HG03095 (cell line): ENCODE results near the gene ALDOB.
A peak's percentile ranks its signal among the peaks of the same experiment; 100 is the strongest.

Source experiments
- ATAC-seq: cut with Tn5 transposase; IDR thresholded peaks from one replicate; pipeline ENCODE4 v1.9.1; 2021; ENCODE audit warnings: moderate library complexity; ENCODE audit not compliant: unreplicated experiment

The ALDOB gene

DNA sequence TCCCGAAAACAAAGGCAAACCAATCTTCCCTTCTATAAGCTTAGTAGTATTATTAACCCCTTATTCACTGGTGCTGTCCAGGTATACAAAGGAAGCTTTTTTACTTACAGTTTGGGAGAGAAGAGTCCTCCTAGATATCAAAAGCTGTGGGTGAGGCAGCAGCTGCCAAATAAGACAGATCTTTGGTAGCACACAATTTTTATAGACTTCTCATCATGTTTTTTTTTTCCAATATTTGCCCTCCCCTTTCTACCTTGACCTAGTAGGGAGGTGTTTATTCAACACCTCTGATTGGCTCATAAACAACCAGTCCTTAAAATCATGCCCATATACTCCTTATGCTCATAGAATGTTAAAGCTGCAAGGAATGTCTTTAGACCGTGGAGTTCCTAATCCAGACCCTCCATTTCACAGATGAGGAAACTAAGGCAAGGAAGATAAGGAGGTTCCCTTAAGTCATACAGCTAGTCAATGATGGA lies at the start of gene ALDOB:
TSS of gene ALDOB (minus strand) at position 174 of the 479 bp plus-strand sequence. CDS start 4,887 bp downstream, outside the sequence.
- ATAC-seq, result no peak

DNA sequence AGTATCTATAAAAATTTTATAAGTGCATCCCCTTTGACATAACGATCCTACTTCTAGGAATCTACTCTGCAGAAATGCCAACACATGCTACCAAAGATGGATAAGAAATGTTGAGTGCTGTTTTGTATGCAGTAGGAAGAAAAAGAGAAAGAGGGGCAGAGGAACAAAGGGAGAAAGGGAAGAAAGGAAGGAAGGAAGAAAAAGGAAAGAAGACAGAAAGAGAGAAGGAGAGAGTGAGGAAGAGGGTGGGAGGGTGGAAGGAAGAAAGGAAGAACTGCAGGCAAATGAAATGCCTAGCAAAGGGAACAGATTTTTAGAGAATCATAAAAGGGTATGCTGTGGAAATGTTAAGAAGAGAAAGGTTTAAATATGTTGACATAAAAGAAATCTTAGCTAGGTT lies 48.5 kb upstream of the ALDOB start:
- no peak for ATAC-seq

DNA sequence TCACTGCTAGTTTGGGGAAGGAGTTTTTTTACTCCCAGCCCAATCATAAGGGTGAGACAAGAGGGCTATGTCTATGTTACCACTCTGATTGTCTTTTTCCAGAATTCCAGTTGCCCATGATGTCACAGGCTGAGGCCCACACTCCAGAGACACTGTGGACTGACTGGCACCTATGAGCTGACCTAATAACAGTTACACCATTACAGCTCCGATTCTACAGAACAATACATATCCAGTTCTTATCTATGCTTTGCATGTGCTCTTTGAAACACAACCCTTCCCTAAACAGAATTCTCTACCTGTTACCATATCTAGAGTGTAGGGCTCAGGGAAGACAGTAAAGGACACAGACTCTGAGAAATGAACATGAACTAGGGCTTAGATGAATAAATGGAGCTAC lies 45.7 kb upstream of the ALDOB start:
- ATAC-seq, result no peak

DNA sequence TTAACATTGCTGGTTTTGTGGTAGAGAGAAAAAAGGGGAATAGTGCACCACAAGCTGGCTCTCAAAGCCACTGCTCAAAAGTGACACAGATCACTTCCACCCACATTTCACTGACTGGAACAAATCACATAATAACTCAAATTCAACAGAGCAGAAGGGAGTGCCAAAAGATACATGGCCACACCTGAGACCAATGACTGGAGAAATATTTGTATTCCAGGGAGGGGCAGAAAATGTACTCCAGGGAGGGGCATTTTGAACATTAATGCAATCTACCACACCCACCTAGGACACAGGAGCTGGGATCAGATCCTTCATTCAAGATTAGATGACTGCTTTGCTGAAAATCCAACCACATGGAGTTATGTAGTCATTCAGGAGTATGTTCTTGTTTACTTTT lies 44.8 kb upstream of the ALDOB start:
- no peak for ATAC-seq

DNA sequence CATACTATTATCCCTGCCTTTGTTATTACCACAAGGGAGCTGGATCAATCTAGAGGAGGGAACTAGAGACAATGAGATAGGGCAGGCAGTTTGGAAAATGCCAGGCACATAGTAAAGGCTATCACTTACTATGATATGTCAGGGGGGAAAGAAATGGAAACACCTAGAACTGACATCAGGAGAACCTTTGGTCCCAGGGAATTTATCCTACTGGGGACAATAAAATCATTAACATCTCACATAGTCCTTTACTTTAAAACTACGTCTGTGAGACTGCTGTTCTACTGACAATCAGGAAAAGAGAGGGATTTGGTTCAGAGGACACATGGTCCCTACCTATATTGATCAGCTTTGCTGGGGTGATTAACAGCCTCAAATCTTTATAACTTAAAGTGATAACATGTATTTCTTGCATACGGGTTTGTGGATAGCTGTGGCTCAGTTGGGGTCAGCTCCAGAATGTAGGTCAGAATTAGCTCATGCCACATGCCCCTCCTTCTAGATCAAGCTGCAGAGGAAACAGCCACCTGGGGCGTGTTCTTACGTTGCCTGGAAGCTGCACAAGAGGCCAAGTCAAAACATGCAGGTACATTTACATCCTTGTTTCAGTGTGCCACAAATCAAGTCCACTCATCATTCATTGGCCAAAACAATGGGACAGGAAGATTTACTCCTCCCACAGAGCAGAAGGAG lies 43.9 kb upstream of the ALDOB start:
- ATAC-seq, result no peak

GRCh38 chr9:101478906-101479305 lies 43.3 kb upstream of the ALDOB start:
- ATAC-seq, result no peak

GRCh38 chr9:101478444-101478843 lies 42.9 kb upstream of the ALDOB start:
- no peak for ATAC-seq

DNA sequence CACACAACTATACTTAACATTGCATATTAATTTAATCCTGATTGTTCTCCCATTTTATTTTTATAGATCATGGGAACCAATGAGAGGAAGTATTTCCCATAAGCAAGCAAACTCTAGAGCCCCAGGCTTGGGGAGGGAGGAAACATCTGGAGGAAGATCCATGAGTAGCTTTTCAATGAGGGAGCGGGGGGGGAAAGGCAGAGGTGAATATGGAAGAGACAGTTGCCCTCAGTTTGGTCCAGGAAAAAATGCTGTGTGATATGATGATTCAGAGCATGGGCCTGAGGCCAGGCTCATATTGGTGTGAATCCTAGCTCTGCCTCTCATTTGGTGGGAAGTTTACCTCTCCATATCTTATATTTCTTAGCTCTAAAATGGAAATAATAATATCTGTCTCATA lies 42.2 kb upstream of the ALDOB start:
- ATAC-seq, result no peak

DNA sequence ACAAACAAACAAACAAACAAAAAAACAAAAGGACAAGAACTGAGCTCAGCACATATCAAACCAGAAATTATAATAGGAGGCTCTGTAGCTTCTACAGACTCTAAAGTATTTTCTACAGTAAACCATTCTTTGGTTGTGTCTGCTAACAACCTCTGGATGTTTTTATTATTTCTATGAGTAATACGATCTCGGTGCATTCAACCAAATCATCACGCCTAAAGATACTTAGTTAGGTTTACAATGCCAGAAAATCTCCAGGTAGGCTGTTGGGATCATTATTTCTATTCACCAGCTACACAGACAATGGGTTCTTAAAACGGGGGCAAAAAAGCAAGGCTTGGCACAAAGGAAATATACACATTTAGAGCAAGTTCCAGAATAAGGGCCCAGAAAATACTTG lies 41.6 kb upstream of the ALDOB start:
- no peak for ATAC-seq

DNA sequence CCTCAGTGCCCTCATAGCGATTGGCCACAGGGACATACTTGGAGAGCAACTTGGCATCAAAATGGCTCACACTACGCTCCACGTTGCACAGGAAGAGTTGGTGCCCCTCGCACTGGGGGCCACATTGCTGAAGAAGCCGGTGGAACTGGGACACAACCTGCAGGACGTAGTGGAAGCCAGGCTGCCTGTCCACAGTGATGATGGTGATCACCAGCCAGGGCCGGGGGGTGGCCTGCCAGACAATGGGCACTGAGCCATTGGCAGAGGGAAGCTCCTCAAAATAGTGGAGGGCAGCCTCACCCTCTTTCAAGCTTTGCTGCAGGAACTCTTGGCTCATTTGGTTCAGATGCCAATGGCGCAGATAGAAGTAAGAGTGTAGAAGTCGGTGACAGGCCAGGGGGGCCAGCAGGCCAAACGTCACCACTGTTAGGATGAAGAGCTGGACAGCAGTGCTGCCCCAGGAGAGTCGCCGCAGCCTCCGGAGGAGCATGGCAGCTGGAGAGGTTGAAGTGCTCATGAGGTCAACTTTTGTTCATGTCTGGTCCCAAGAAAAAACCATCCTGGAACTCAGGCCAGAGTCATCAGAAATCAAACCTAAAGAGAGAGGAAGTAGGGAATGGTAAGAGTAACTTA lies 41.1 kb upstream of the ALDOB start:
- ATAC-seq, result no peak

DNA sequence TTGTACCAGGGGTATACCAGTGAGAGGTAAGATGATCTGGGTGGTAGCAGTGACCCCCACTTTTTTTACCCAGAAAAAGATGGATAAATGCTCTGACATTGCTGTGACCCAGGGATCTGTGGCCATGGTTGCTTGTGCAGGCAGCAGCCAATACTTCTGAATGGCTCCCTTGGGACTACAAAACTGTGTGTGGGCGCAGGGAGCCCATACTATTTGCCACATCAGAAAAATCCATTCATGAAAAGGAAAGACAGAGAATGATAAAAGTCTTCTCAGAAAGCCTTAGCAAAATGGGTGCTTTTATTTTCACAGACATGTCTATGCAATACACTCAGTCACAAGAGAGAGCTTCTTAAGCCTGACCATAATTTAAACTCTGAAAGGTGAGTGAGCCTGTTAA lies 37.3 kb upstream of the ALDOB start:
- no peak for ATAC-seq

DNA sequence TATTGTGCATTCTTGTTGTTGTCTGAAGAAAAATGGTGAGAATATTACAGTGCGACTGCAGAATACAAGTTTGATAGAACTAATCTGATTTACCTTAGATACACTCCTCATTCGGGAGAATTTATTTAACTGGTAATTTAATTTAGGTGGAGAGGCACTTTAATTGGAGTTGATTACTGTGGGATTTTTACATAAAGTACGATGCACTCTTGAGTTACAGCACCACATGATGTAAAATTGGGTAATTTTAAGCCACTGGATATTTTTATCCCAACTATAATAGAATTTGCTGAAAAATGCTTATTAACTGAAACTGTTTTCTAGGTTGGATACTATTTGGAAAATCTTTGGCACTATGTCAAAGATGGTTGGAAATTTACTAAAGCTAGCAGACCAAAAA lies 35.4 kb upstream of the ALDOB start:
- no peak for ATAC-seq

DNA sequence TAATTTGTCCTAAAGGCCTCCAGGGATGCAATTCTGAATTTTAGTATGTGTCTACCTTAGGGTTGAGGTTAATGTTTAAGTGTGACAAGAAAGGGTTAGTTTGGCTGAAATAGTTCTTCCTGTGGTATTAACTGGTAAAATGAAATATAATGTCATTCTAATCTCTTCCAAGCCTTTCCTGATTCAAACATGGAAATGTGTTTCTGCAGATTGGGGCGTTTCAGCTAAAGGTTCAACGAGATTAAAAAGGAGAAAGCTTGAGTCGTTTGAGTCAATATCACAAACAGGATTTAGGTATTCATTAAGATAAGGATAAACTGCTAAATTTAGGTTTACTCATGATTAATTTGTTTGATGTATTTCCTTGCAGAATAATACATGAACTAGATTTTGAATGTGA lies 34.4 kb upstream of the ALDOB start:
- ATAC-seq, result no peak

GRCh38 chr9:101469026-101469425 lies 33.5 kb upstream of the ALDOB start:
- ATAC-seq, result no peak

DNA sequence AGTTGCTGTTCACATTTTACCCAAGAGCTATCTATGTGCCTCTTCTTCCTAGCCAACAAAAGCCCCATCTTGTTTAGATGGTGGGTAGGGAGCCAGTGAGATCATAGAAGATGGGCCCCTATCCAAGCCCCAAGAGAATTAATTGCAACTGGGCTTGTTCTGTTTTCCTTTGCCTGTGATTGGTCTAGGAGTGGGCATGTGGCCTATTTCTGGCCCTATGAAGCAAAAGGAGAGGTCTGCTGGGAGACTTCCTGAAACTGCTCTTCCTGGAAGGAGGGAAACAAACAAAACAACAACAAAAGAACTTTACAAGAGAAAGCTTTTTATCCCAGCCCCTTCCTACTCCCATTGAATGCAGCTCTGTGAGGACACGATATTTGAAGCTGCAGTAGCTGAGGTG lies 32.5 kb upstream of the ALDOB start:
- no peak for ATAC-seq

GRCh38 chr9:101467690-101468089 lies 32.1 kb upstream of the ALDOB start:
- no peak for ATAC-seq

GRCh38 chr9:101466863-101467262 lies 31.3 kb upstream of the ALDOB start:
- no peak for ATAC-seq

DNA sequence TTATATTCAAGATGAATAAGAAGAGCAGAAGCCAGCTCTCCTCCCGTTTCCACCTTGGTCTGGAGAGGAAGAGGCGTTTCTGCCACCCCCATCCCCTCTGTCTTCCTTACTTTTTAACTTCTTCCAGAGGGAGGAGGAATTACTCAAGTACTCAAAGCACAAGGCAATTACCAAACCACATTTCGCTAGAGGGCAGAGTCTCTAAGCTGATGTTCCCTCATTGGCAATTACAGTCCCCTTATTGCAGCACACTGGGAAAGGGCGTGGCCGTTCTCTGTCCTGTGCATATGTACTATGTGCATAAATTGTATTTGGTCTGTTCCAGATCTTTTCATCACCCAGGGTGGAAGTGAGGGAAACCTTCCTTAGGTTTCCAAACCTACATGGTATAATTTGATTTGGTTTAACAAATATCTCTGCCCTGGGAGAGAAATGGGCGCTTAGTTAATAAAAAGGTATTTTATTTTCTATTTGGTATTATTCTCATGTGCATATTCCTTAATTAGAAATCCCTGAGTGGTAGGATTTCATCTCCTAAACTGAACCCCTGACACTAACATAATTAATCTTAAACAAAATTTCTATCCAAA lies 29.8 kb upstream of the ALDOB start:
- ATAC-seq, result no peak

DNA sequence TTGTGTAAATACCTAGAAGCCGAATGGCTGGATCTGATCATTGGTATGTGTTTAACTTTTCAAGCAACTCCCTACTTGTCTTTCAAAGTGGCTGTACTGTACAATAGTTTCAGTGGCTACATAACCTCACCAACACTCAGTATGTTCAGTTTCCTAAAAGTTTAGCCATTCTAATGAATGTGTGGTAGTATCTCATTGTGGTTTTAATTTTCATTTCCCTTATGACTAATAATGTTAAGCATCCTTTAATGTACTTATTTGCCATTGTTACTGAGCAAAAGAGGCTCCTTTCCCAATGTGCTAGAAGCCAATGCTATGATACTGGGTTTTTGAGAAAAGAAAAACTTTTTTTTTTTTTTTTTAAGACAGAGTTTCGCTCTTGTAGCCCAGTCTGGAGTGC lies 27.8 kb upstream of the ALDOB start:
- ATAC-seq, result no peak

DNA sequence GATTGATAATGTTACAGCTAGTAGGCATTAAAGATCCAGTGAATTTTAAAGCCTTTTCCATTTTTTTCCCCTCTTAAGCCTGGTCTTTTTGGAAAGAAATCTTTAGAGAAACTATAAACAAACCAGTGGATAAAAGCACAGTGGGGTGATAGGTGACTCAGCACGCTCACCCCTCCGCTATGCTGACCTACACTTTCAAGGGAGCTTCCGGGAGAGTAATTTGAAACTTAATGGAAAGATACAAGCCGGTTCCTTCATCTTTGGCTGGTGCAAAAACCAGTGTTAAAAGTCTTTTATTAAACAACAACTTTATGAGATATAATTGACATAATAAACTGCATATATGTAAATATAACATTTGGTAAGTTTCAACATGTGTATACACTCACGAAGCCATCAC lies 27.0 kb upstream of the ALDOB start:
- no peak for ATAC-seq

DNA sequence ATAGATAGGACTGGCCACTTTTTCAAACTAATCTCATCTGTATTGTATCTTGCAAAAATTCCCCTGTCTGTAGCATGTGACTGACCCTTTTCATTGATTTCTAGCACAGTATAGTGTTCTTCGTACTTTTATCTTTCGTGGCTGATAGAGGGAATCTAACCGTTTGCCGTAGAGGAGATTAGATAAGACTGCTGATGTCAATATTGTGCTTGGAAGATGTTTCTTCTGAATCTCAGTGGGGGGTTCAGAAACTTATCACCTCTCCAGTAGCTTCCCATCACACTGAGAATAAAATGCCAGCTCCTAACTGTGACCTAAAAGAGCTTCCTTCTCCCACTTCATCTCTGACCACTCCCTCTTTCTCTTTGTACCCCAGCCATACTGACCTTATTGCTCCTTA lies 25.4 kb upstream of the ALDOB start:
- no peak for ATAC-seq

DNA sequence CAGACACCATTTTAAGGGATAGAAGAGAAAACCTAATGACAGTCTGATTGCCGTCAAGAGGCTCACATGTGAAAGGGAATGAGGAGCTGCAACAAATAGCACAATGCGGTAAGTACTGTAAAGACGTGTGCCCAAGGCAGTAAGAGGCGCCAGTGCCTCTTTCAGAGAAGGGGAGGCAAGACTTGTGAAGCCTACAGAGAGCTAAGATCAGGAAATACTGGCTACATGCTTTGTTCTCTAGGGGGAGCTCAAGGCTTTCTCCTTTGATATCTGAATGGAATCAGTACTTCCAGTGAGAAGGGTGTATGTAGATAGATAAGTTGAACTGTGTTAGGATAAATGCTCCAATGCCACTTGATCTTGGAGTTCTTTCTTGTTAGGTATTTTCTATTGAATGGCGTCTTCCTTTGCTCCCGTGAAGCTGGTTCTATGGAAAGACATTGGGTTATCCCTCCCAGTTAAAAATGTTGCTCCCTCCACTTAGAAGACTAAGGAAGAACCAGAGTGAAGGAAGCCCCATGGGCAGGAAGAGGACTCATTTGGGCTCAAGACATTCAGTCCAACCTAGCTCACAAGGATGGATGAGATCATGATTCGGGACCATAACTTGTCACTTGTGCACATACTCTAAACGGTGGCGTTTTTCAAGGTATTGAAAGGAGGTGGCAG lies 23.5 kb upstream of the ALDOB start:
- ATAC-seq, result peak; percentile 89
